SK-N-SH (cell line): ENCODE measurements around the gene PXYLP1. TPM values are rescaled to one million over a fixed set of nuclear protein-coding genes. Genes with fewer than 3 reads are reported as not detected.

Experiments used
- CTCF ChIA-PET: fragments of 300-600, 350-600 bp; formaldehyde crosslinking; extraction: SDS; loops from one replicate; lab custom pipeline; 2021; lab: Yijun Ruan, JAX
- POLR2A ChIA-PET: fragments of 350-600 bp; sonication (Branson Sonifier 250); formaldehyde crosslinking; extraction: SDS; loops from one replicate; lab custom pipeline; 2020; ENCODE audit warnings: antibody characterized with exemption, inconsistent platforms; lab: Yijun Ruan, JAX
- DNase-seq: peaks from one replicate; pipeline ENCODE4 v3.0.0; 2012
- H2AFZ ChIP-seq: fragments of 200-600 bp; sonication (generic); 2 replicates; pipeline ENCODE4 v1.8.1; 2016; ENCODE audit warnings: antibody characterized with exemption, mild to moderate bottlenecking, low read depth
- H3F3A ChIP-seq: fragments of 200-600 bp; sonication (generic); replicated peaks from 2 replicates; pipeline ENCODE3; 2016; ENCODE audit warnings: antibody characterized with exemption, mild to moderate bottlenecking; ENCODE audit not compliant: insufficient read depth
- H3K27ac ChIP-seq, 2 experiments: fragments of 200-500 bp in 1 of 2; fragments of 200-600 bp in 1 of 2; sonication (Bioruptor generic) in 1 of 2; sonication (generic), shearing (Covaris generic) in 1 of 2; 2 replicates each; pipeline versions ENCODE4 v1.5.1 to v1.6.1; 2014 to 2016; ENCODE audit warnings: low read depth in 2 of 2, inconsistent platforms in 1 of 2, low read length in 1 of 2, mild to moderate bottlenecking in 1 of 2, mixed read lengths in 1 of 2
- H3K27me3 ChIP-seq: fragments of 200-600 bp; sonication (generic), shearing (Covaris generic); 2 replicates; pipeline ENCODE4 v1.6.1; 2016; ENCODE audit warnings: mixed run types; ENCODE audit not compliant: insufficient read depth
- H3K36me3 ChIP-seq, 2 experiments: fragments of 200-500 bp in 1 of 2; fragments of 200-600 bp in 1 of 2; sonication (Bioruptor generic) in 1 of 2; sonication (generic) in 1 of 2; replicated peaks in 1 of 2; 2 replicates each; pipeline versions ENCODE3 to v1.5.1; 2014 to 2016; ENCODE audit warnings: low read length in 1 of 2, mild to moderate bottlenecking in 1 of 2; ENCODE audit not compliant: insufficient read depth in 2 of 2, control insufficient read depth in 1 of 2
- H3K4me1 ChIP-seq, 2 experiments: fragments of 200-500 bp in 1 of 2; fragments of 200-600 bp in 1 of 2; sonication (Bioruptor generic) in 1 of 2; sonication (generic), shearing (Covaris generic) in 1 of 2; 2 replicates each; pipeline versions ENCODE4 v1.5.1 to v1.6.1; 2014 to 2016; ENCODE audit warnings: low read depth in 1 of 2, low read length in 1 of 2, mixed run types in 1 of 2; ENCODE audit not compliant: insufficient read depth in 2 of 2, control insufficient read depth in 1 of 2
- H3K4me2 ChIP-seq: fragments of 200-600 bp; sonication (generic), shearing (Covaris generic); 2 replicates; pipeline ENCODE4 v1.6.1; 2017; ENCODE audit warnings: mixed run types
- H3K4me3 ChIP-seq, 2 experiments: fragments of 200-500 bp in 1 of 2; fragments of 200-600 bp in 1 of 2; sonication (Bioruptor generic) in 1 of 2; sonication (generic), shearing (Covaris generic) in 1 of 2; 2 replicates each; pipeline versions ENCODE4 v1.5.1 to v1.8.1; 2014 to 2016; ENCODE audit warnings: low read depth in 2 of 2, inconsistent platforms in 1 of 2, low read length in 1 of 2, mild to moderate bottlenecking in 1 of 2, mixed read lengths in 1 of 2, moderate library complexity in 1 of 2
- H3K79me2 ChIP-seq: fragments of 200-600 bp; sonication (generic); 2 replicates; pipeline ENCODE4 v1.8.1; 2017; ENCODE audit warnings: mild to moderate bottlenecking; ENCODE audit not compliant: insufficient read depth
- H3K9ac ChIP-seq: fragments of 200-600 bp; sonication (generic); 2 replicates; pipeline ENCODE4 v1.6.1; 2017; ENCODE audit warnings: mixed run types
- H3K9me2 ChIP-seq: fragments of 200-600 bp; sonication (generic); 2 replicates; pipeline ENCODE4 v1.6.1; 2017; ENCODE audit warnings: mixed run types
- H3K9me3 ChIP-seq: fragments of 200-600 bp; sonication (generic); 2 replicates; pipeline ENCODE4 v1.6.1; 2017; ENCODE audit warnings: mixed run types, mild to moderate bottlenecking, moderate library complexity
- H4K20me1 ChIP-seq: fragments of 200-600 bp; sonication (generic); 2 replicates; pipeline ENCODE4 v1.6.1; 2017; ENCODE audit warnings: mild to moderate bottlenecking, mixed run types; ENCODE audit not compliant: insufficient read depth
- EP300 ChIP-seq, 2 experiments: IDR thresholded peaks; 2 replicates each; pipeline versions ENCODE4 v1.4.0 to v1.6.1; 2012; ENCODE audit warnings: borderline replicate concordance in 1 of 2, low read depth in 1 of 2, low read length in 1 of 2
- EZH2phosphoT487 ChIP-seq: fragments of 200-600 bp; sonication (generic); IDR thresholded peaks from 2 replicates; pipeline ENCODE4 v1.6.1; 2017; ENCODE audit warnings: low read depth, mixed run types, mild to moderate bottlenecking, antibody characterized with exemption, moderate library complexity, borderline replicate concordance
- FOXM1 ChIP-seq: IDR thresholded peaks from 2 replicates; pipeline ENCODE4 v1.4.0; 2012; ENCODE audit warnings: low read depth, mild to moderate bottlenecking
- JUND ChIP-seq: IDR thresholded peaks from 2 replicates; pipeline ENCODE4 v1.4.0; 2012
- MAX ChIP-seq: IDR thresholded peaks from 2 replicates; pipeline ENCODE4 v1.4.0; 2012; ENCODE audit warnings: low read depth
- MEF2A ChIP-seq: IDR thresholded peaks from 2 replicates; pipeline ENCODE4 v1.4.0; 2012; ENCODE audit warnings: low read depth, borderline replicate concordance
- NFIC ChIP-seq: IDR thresholded peaks from 2 replicates; pipeline ENCODE4 v1.4.0; 2012; ENCODE audit warnings: borderline replicate concordance
- PBX3 ChIP-seq: IDR thresholded peaks from 2 replicates; pipeline ENCODE4; 2012
- POLR2AphosphoS5 ChIP-seq: IDR thresholded peaks from 2 replicates; pipeline ENCODE4 v1.6.1; 2012; ENCODE audit warnings: low read depth, low read length
- RCOR1 ChIP-seq: fragments of 150-350 bp; IDR thresholded peaks from 2 replicates; pipeline ENCODE4 v1.6.1; 2017; ENCODE audit warnings: antibody characterized with exemption, low read length
- REST ChIP-seq: IDR thresholded peaks from 2 replicates; pipeline ENCODE4 v1.6.1; 2012; ENCODE audit warnings: mild to moderate bottlenecking, low read depth, low read length, moderate library complexity
- RXRA ChIP-seq: IDR thresholded peaks from 2 replicates; pipeline ENCODE4 v1.4.0; 2012; ENCODE audit warnings: low read depth, mild to moderate bottlenecking, borderline replicate concordance
- TCF12 ChIP-seq: IDR thresholded peaks from 2 replicates; pipeline ENCODE4 v1.4.0; 2012
- TEAD4 ChIP-seq: IDR thresholded peaks from 2 replicates; pipeline ENCODE4 v1.4.0; 2012; ENCODE audit warnings: mild to moderate bottlenecking, borderline replicate concordance; ENCODE audit not compliant: insufficient read depth
- WGBS: methylation state at CpG from one replicate; pipeline ENCODE4 v1.1.6; 2017; ENCODE audit warnings: low lambda C conversion rate; 5-methylcytosine and 5-hydroxymethylcytosine counted together
- polyA plus RNA-seq, 3 experiments: library from polyadenylated mRNA; depleted of rRNA; stranded (reverse); fragments of >200 nt; gene quantifications; 2 replicates each; pipeline ENCODE4 v1.2.3, GENCODE V29; 2012

Gene PXYLP1
- polyA plus RNA-seq, 1 of the 3 experiments (the other 2 are of a cell fraction), result 8.6 TPM

GRCh38 chr3:141274411-141275031 is 42.9 kb downstream of the PXYLP1 start (continued):
- TF ChIP-seq REST (no peak), PBX3 (no peak), EZH2phosphoT487 (no peak), MAX (no peak), JUND (no peak), POLR2AphosphoS5 (no peak)

GRCh38 chr3:141275032-141275422 is 43.4 kb downstream of the PXYLP1 start:
- H3K9me2 ChIP-seq, result no peaks in the 10 kb centered on the region
- 100% methylated on average over 1 of the region's 1 CpG for WGBS
- H3K79me2 ChIP-seq, result no peaks in the 10 kb centered on the region
- H3K9ac ChIP-seq, result no peak overlapping the region
- peaks cover 7 to 15% of the 10 kb centered on the region in 2 experiments; a peak in 2 of 4 replicates for H3K4me1 ChIP-seq
- CTCF ChIA-PET, result interaction anchor here (1.4 to 1.8 kb wide), 2 partner anchors 29 to 264 kb away, joined by 3 to 4 read pairs; no protein-coding TSS in a partner anchor
- no peaks in the 10 kb centered on the region for H3K27me3 ChIP-seq
- no peak overlapping the region for H3K4me3 ChIP-seq
- H4K20me1 ChIP-seq, result no peaks in the 10 kb centered on the region
- no peak for DNase-seq
- no peak overlapping the region for H3K27ac ChIP-seq
- 0 out of 2 replicates have a peak overlapping the region, but pooled peaks have one; percentile 6 for H3K4me2 ChIP-seq
- no peaks in the 10 kb centered on the region for H3K9me3 ChIP-seq
- H2AFZ ChIP-seq, result no peak overlapping the region
- TF ChIP-seq PBX3 (peak; percentile 66), NFIC (peak; percentile 47), EP300 (IDR thresholded peaks at IDR 0.05; ENCODE audit: borderline replicate concordance in 1 of 2, low read depth in 1 of 2, low read length in 1 of 2) (peak in 1 of 2 experiments; percentile 74; a peak in 1 of 4 replicates), TEAD4 (peak; percentile 59; the same call in 1 of the 2 replicates), MEF2A (peak; percentile 77), POLR2AphosphoS5 (peak; percentile 19; the same call in 1 of the 2 replicates), TCF12 (peak; percentile 77), RCOR1 (no peak), RXRA (peak; percentile 94), JUND (peak; percentile 60), FOXM1 (no peak)
- H3F3A ChIP-seq, result no peaks in the 10 kb centered on the region
- no peaks in the 10 kb centered on the region for H3K36me3 ChIP-seq
- POLR2A ChIA-PET, result interaction anchor here (0.6 kb wide), 1 partner anchor 43 kb away, joined by 4 read pairs; the partner anchor contains the start of gene PXYLP1
